Hepatic stellate cell (primary cell): Measurements from ENCODE around the gene CNOT10.
"Not testable (repeated sequence)": the region's sequence is repeated elsewhere in the genome, so short reads cannot be mapped to it uniquely, and the experiment has no call there.

ENCODE experiments used
- DNase-seq: peaks from one replicate; pipeline ENCODE4 v3.0.0; 2011; ENCODE audit warnings: low spot score

Gene CNOT10

GRCh38 chr3:32759342-32759741 is 74.4 kb downstream of the CNOT10 start:
- no peak for DNase-seq

GRCh38 chr3:32764481-32764880 is 79.5 kb downstream of the CNOT10 start:
- DNase-seq, result no peak

GRCh38 chr3:32778389-32778788 is 93.4 kb downstream of the CNOT10 start:
- DNase-seq, result no peak

- no peak for DNase-seq
Measured at GRCh38 chr3:32780071-32780734, 95.2 kb downstream of the CNOT10 start.

GRCh38 chr3:32780735-32781210 is 95.8 kb downstream of the CNOT10 start:
- DNase-seq, result peak; percentile 31

GRCh38 chr3:32781211-32781968 is 96.4 kb downstream of the CNOT10 start:
- DNase-seq, result peak; percentile 74

- not testable (repeated sequence) for DNase-seq
Measured at GRCh38 chr3:32781969-32782270, 96.9 kb downstream of the CNOT10 start.

GRCh38 chr3:32782407-32782806 is 97.4 kb downstream of the CNOT10 start:
- DNase-seq, result no peak

GRCh38 chr3:32791833-32792232 is 106.8 kb downstream of the CNOT10 start:
- no peak for DNase-seq

GRCh38 chr3:32794487-32795308 is 109.7 kb downstream of the CNOT10 start:
- DNase-seq, result no peak

- not testable (repeated sequence) for DNase-seq
Measured at GRCh38 chr3:32796384-32796950, 111.5 kb downstream of the CNOT10 start.

- no peak for DNase-seq
Measured at GRCh38 chr3:32797776-32798175, 112.8 kb downstream of the CNOT10 start.

GRCh38 chr3:32801440-32801839 is 116.5 kb downstream of the CNOT10 start:
- not testable (repeated sequence) for DNase-seq

GRCh38 chr3:32813180-32813579 is 128.2 kb downstream of the CNOT10 start:
- no peak for DNase-seq

GRCh38 chr3:32814361-32814760 is 129.4 kb downstream of the CNOT10 start:
- no peak for DNase-seq

GRCh38 chr3:32815841-32816438 is 131.0 kb downstream of the CNOT10 start:
- DNase-seq, result no peak

GRCh38 chr3:32816439-32817256 is 131.7 kb downstream of the CNOT10 start:
- DNase-seq, result no peak

GRCh38 chr3:32817257-32817557 is 132.2 kb downstream of the CNOT10 start:
- no peak for DNase-seq

- no peak for DNase-seq
Measured at GRCh38 chr3:32817558-32818228, 132.7 kb downstream of the CNOT10 start, which contains the start of gene TRIM71. TSS of gene TRIM71 (plus strand) at chr3:32817997. CDS start at chr3:32818081, 84 bp downstream.

GRCh38 chr3:32818229-32818969 is 133.4 kb downstream of the CNOT10 start:
- DNase-seq, result no peak
